Inflammatory macrophage treated with lipopolysaccharide for 4 hours (primary cell): Measurements from ENCODE around the gene OSBPL10.

Source experiments
- DNase-seq: peaks from one replicate; pipeline ENCODE4 v3.0.0-alpha.2; 2020

OSBPL10 gene

DNA sequence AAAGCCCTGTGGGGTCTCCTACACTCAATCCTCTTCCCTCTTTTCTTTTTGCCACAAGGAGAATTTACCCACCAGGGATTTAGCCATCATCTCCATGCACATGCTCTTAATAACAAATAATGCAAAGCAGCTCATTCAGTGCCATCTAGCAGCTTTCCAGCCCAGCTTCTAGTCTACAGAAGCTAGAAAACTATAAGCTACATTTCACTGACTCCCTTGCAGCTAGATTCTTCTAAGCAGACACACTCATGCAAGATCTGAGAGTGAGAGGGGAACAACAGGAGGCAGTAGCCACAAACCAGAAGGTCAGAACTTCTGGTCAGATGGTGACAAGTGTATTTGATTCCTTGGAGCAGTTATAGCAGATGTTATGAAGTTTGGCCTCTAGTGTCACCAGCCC, 25.5 kb downstream of the OSBPL10 start:
- no peak for DNase-seq

DNA sequence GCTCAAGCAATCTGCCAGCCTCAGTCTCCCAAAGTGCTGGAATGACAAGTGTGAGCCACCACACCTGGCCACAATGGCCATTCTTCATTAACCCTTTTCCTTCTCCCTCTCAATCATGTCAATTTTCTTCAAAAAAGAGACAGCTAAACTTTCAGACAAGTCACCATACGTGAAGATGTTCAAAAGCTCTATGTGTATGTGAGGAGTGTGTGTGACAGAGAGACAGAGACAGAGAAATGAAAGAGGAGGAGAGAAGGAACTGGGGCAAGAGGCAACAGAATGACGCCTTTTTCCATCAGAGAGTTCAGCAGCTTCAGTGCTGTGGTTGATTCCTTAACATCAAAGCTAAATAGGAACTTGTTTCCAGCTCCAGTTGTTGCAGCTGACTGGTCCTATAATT, 27.4 kb downstream of the OSBPL10 start:
- DNase-seq: no peak

DNA sequence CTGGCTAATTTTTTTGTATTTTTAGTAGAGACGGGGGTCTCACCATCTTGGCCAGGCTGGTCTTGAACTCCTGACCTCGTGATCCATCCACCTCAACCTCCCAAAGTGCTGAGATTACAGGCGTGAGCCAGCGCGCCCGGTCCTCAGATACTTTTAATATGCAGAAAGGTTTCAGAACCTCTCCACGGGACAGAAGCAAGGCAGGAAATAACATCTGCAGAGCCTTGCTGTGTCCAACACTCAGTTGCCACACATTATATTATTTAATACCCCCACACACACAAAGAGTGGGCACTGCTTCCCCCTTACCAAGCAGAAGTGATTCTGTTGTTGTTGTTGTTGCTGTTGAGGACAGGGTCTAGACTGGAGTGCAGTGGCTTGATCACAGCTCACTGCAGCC, 28.0 kb downstream of the OSBPL10 start:
- no peak for DNase-seq

DNA sequence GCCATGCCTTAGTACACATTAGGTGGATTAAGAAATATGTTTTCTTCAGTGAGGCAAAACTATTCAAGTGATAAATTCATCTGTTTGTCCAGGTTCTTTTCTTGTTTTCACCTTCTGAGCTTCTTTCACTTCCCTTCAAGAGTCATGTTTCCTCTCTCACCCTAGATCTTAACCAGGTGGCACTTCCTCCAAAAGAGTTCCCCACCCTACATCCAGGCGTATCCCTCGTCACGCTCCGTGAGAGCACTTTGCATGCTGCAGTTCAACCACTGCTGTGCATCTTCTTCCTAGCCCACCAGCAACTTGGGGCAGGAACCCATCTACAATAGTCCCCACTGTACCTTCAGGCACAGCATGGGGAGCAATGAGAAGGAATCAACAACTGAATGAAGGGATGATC, 28.9 kb downstream of the OSBPL10 start:
- no peak for DNase-seq

DNA sequence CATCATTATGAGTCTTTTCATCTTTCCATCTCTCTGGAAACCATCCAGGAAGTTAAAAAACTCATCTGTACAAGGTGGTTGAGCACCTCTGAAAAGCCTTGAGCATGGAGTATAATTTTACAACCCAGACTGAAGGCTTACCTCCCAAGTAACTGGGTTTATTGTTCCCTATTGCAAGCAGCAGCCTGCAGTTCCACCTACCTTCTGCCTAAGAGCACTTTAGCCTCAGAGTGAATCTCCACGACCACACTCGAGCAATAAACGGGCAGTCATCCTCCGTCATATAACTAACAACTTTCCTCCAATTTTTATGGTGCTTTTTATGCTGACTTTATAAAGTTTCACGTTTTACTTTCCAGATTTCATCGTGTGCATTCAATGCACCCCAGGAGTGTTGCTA, 32.8 kb downstream of the OSBPL10 start:
- no peak for DNase-seq

DNA sequence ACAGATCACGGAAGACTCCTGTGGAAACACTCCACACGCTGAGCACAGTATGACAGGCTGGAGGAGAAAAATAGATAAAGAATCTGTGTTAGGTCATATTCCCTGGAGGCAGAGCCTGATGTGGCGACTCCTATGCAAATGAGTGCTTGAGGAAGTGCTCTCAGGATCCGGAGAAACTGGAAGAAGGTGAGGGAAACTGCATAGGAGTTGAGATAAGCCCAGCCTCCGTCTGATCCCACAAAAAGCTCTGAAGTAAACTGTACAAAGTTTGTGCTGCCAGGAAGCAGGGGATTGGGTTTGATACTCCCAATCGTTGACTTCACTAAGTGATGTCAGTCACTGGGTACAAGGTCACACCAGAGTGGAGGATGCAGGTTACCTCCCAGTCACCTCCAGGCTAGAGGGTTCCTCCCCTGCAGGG, 33.4 kb downstream of the OSBPL10 start:
- no peak for DNase-seq

DNA sequence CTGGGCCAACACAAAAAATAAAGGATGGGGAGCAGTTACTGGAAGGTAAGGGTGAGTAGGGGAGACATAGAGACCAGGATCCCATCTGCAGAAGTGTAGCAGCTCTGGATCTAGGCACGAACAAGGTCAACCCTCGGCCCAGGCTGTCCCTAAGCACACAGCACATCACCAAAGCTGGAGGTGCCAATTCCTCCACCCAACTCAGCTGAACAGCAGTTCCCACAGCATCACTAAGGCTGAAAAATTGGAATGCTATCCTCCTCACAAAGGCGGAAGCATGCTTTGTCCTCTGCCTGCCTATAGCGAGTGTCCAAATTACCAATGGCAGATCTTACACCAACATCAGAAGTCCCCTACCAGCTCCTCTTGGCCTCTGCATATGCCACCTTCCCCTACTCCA, 33.9 kb downstream of the OSBPL10 start:
- no peak for DNase-seq

DNA sequence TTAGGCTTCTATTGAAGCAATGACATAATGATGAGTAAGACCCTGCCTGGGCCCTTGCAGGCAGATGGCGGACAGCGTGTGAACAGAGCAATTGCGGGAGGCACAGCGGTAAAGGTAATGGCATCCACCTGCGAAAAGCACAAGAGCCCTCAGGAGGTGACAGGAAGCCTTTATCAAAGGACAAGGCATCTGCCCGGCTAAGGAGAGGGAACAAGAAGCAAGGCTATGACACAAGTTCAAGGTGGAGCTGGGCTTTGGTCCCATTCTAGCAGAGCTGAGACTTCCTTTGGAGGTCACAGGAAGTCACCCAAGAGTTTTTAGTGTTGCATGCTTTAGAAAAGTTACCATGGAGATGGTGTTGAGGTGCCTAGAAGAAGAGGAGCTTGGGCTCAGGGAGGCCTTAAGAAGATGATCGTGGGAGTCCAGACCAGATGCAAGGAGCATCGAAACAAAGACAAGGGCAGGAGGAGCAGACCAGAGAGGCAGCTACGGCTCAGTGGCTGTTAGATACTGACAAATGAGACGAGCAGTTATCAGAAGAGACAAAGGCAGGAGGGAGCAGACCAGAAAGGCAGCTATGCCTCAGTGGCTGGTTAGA, 34.5 kb downstream of the OSBPL10 start:
- no peak for DNase-seq

DNA sequence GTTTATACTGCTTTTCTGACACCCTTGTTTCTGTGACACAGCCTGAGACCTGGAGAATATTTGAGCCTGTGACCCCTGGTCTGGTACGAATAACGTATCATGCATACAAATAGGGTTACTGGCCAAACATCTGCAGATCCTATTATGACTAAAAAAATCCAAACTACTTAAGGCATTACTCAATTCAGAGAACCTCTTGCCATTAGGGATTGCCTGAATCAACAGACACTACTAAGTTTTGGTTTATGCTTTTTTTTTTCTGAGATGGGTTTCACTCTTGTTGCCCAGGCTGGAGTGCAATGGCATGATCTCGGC, 35.4 kb downstream of the OSBPL10 start:
- no peak for DNase-seq

DNA sequence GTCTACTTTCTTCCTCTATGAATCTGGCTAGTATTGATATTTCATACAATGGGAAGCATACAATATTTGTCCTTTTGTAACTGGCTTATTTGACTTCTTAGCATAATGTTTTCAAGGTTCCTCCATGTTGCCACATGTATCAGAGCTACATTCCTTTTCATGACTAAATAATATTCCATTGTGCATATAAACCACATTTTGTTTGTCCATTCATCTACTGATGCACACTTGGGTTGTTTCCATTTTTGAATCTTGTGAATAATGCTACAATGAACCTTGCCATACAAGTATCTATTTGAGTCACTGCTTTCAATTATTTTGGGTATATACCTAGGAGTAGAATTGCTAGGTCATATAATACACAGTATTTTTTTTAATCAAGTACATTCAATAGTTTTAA, 38.0 kb downstream of the OSBPL10 start:
- DNase-seq: no peak

DNA sequence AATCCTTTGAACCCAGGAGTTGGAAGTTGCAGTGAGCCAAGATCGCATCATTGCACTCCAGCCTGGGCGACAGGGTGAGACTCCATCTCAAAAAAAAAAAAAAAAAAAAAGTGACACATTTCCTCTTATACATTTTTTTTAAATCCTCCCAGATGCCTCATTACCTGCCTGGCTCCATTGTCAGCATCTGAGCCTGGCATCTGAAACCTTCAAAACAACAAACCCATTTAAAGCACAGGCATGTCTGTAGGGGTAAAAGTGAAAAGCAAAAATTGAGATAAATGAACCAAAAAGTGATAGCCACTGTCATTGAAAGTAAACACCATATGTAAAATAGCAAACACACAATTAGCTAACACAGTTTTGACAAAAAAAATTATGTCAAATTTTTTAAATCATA, 38.6 kb downstream of the OSBPL10 start:
- no peak for DNase-seq

DNA sequence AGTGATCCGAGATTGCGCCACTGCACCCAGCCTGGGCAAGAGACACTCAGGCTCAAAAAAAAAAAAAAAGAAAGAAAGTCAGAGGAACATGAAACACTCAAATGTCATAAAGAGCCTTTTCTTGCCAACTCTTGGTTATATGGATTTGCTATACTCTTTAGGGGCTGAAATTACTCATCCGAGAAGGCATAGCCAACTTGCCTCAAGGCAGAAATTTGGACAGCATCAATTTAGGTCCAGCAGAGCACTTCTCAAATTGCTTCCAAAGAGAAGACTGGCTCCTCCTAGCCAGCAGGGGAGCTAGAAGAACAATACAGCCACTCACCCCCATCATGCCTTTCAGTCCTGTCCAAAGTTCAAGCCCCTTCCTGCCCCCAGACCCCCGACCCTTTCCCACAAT, 43.8 kb downstream of the OSBPL10 start:
- no peak for DNase-seq

DNA sequence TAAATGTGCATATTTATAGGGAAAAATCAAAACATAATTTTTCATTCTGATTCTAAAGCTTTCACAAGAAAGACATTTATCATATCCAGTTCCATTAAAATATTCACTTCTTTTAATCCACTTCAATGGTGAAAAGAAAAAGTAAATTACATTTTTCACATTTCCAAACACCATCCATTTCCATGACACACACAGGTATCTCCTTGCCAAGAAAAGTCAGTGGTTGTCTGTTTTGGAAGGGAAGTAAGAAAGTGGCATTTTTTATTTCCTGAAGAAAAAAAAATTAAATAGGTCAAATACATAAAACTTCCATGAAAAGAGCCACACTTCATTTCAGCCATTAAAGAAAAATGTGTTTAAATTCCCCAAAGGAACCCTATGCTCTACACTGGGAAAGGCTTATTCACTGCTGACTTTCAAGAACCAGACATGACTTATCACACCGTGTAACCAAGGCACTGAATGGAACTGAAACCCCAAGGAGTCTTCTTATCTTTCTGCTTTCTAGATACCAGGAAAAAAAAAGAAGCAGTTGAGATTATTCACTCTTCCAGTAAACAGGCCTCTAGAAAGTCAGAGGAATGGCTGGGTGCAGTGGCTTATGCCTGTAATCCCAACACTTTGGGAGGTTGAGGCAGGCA, 44.5 kb downstream of the OSBPL10 start:
- no peak for DNase-seq

DNA sequence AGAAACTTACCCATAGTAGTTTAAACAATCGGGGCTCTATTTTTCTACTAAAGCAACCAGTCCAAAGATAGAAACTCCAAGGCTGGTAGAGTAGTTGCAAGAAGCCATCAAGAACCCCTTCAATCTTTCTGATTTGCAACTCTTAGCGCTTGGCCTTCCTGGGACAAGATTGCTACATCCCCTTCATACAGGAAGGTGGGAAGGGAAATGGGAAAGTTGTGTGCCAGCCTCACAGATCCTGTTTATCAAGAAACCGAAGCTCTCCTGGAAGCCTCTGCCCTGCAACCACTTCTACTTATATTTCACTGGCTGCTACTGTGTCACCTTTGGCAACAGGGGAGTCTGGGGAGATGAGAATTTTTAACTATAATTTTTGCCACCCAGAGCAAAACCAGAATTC, 46.2 kb downstream of the OSBPL10 start:
- no peak for DNase-seq

DNA sequence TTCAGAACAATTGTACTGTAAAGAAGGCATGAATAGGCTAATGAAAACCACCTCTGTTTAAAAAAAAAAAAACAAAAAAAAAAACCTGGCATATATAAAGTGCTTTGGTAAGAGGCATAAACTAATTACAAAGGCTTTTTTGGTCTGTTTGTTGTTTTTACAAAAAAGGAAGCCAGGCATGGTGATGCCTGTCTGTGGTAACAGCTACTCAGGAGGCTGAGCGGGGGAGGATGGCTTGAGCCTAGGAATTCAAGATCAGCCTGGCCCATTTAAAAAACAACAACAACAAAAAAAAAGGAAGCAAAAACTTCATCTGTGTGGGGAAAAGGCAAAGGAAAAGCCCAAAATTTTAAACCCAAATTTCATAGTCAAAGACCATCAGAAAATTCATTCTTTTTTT, 47.0 kb downstream of the OSBPL10 start:
- peak; percentile 11 for DNase-seq

DNA sequence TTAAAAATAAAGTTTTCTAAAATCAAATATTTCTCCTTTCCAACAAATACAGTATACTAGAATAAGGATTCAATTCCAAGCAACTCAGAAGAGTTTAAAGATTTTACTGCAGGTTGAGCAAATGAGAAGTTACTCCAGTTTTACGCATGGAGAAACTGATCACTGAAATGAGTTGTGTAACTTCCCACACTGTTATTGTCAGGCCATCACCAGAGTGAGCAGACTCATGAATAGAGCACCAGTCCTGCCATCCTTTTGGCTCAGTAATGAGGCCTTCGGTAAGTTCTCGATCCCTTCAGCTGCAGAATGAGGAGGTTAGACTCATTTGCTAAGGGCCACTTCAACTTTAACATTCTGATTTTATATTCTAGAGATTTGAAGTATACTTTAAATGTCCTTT, 48.1 kb downstream of the OSBPL10 start:
- no peak for DNase-seq

DNA sequence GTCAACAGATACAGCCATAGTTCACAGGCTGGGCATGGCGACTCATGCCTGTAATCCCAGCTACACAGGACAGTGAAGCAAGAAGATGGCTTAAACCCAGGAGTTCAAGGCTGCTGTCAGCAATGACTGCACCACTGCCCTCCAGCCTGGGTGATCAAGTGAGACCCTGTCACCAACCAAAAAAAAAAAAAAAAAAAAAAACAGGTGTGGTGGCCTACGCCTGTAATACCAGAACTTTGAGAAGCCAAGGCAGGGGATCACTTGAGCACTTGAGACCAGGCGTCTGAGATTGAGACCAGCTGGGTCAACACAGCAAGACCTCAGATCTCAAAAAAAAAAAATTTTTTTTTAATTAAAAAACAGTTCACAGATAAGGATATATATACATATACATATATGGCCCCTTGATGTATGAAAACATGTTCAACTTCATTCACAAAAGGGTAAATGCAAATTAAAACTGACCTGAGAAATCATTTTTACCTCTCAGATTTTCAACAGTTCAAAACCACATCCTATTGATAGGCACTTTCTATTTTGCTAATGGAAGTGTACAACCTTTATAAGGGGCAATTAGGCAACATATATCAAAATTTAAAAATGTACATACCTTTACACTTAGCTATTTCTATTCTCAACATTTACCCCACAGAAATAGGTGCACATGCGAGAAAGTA, 51.1 kb downstream of the OSBPL10 start:
- DNase-seq: no peak

DNA sequence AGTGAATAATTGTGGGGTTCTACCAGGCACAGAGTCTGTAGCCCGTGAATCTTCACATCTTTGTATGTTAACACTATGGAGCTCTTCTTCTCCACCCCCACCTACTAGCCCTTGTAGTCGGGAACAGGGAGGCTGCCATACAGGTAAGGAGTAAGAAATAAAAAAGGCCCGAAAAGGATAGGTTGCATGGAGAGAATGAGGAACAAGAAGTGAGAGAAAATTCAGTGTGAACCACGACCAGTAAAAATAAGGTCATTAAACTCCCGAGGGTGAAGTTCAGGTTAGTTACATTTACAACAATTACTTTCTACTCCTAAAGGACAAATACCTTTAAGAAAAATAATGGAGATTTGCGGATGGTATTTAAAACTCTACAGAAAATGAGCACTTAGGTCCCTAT, 53.3 kb downstream of the OSBPL10 start:
- DNase-seq: no peak

DNA sequence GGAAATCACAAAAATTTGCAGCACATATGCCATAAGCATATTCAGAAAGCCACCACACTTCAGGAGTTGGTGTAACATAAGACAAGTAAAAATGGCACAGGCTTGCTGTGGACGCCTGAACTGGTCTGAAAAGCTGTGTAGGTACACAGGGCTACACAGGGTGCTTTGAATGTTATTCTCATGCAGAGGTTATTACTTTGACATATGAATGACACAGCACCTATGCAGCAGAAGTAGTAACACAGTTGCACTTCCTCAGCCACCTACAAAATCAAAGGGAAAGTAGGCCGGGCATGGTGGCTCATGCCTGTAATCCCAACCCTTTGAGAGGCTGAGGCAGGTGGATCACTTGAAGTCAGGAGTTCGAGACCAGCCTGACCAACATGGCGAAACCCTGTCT, 54.5 kb downstream of the OSBPL10 start:
- no peak for DNase-seq

DNA sequence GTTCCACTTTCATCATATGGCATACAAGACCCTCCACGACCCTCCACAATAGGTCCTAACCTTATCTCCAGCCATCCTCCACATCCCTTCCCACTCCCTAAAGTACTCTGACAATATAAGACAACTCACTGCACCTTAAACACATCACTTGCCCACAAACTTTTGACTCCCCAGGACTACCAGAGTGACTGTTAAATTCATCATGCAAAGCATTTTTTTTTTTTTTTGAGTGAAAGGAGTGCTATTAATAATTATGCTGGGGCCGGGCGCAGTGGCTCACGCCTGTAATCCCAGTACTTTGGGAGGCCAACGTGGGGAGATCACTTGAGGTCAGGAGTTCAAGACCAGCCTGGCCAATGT, 55.8 kb downstream of the OSBPL10 start:
- no peak for DNase-seq

DNA sequence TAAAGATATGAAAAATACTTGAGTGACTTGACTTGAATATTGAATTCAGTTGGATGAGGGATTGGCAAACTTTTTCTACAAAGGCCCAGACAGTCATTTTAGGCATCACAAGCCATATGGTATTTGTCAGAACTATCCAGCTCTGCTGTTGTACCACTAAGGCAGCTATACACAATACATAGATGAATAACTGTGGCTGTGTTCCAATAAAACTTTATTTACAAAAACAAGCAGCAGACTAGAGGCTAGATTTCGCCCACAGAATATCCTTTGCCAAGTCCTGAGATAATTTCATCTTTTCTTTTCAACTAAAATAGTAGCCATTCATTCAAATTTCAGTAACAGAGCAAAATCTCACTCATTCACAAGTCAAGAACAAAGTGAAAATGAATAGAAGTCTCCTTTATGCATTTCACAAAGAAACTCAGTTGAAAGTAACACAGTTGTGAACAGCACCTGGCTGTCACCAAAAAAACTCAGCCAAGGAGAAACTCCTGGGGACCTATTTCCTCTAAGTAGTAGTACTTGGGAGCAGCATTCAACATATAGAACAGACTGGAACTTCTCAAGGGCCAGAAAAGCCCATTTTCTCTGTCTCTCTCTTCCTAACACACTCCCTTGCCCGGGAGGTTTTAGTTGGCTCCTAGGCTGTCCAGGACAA, 56.3 kb downstream of the OSBPL10 start:
- no peak for DNase-seq

DNA sequence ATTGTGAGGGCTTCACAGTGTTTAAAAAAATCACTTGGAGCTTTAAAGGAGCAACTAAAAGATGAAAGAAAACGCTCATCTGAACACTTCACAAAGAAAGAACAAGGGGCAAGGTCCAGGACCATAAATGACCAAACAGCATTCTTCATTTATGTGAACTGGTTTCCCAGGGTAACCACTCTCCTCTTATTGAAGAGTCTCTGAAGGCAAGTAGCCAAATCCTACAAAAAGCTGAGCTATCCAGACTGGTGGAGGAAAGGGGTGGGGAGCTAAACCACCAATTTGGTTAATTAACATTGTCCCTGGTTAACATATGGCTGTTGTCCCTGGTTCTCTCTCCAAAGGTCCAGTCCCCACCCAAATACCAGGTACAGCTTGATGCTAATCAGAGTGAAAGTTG, 58.1 kb downstream of the OSBPL10 start:
- no peak for DNase-seq

DNA sequence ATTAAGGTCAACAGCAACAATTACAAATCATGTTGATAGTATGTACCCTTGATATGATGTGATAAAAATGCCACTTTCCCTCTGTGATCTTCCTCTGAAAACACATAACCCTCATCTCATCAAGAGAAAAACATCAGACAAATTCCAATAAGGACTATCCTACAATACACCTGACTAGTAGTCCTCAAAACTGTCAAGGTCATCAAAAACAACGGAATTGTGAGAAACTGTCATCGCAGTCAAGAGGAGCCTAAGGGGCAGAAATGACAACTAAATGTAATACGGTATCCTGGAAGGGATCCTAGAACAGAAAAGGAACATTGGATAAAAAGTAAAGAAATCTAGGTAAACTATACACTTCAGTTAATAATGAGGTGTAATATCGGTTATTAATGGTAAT, 59.2 kb downstream of the OSBPL10 start:
- no peak for DNase-seq

DNA sequence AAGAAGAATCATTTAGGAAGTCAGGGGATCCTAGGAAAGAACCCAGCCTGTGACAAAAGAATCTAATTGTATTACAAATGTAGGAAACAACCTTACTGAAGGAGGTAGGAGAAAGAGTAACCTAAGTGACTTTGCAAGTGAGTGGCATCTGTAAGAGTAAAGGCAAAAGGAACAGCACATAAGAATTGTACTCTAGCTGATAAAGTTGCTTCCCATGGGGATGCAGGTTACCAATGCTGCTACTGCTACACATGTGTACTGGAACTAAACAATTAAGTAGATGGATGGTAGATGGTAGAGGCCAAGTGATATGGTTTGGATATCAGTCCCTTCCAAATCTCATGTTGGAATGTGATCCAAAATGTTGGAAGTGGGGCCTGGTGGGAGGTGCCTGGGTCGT, 60.8 kb downstream of the OSBPL10 start:
- no peak for DNase-seq

DNA sequence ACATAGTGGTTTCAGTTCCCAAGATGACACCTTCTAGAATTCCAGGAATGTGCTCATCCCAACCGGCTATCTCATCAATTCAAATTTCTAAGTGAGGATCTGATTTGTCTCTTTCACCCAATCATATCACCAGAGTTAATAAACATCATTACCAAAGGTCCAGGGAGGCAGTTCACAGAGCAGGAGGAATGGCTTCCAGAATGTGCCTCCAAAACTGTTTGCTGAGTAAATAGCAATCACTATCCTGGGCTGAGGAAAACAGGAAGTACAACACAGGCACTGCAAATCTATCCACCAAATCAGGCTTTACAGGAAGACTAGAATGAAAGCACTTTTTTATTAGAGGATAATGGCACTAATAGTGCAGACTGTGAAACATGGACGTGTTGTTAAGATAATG, 61.5 kb downstream of the OSBPL10 start:
- DNase-seq: no peak
